OCI-LY7 (cell line): Measurements from ENCODE around the gene ANTKMT. TPM values are rescaled to one million over a fixed set of nuclear protein-coding genes. Genes with fewer than 3 reads are reported as not detected.

Experiments
- BruUV-seq: library from RNA; stranded (reverse); fragments of 400-500 nt; replicated peaks from 2 replicates; lab custom pipeline; 2021; lab: Mats Ljungman, UMichigan
- CTCF ChIA-PET: fragments of 300-600 bp; sonication (Branson Sonifier 250); formaldehyde crosslinking; loops from one replicate; lab custom pipeline; 2022; ENCODE audit warnings: antibody characterized with exemption; ENCODE audit not compliant: unreplicated experiment; lab: Charles Lee
- POLR2A ChIA-PET: fragments of 300-600 bp; sonication (Branson Sonifier 250); formaldehyde crosslinking; loops from one replicate; lab custom pipeline; 2022; ENCODE audit warnings: antibody characterized with exemption; lab: Charles Lee
- DNase-seq: peaks from one replicate; pipeline ENCODE4 v3.0.0-alpha.2; 2015; ENCODE audit warnings: low spot score
- H2AFZ ChIP-seq: fragments of 200-600 bp; sonication (generic), shearing (Covaris generic); 2 replicates; pipeline ENCODE4 v1.6.1; 2014; ENCODE audit warnings: mild to moderate bottlenecking, antibody characterized with exemption, low read length, moderate library complexity
- H3K27ac ChIP-seq: fragments of 200-600 bp; sonication (generic); 2 replicates; pipeline ENCODE4 v1.5.1; 2014; ENCODE audit warnings: mixed run types, low read depth, mild to moderate bottlenecking, moderate library complexity, low read length, inconsistent platforms; ENCODE audit not compliant: poor library complexity, severe bottlenecking
- H3K36me3 ChIP-seq: fragments of 200-600 bp; sonication (generic); 2 replicates; pipeline ENCODE4 v1.6.1; 2014; ENCODE audit warnings: mild to moderate bottlenecking, antibody characterized with exemption, low read length, moderate library complexity, mixed read lengths; ENCODE audit not compliant: insufficient read depth
- H3K4me1 ChIP-seq: fragments of 200-600 bp; sonication (generic); 2 replicates; pipeline ENCODE4 v1.5.1; 2014; ENCODE audit warnings: mild to moderate bottlenecking, low read length; ENCODE audit not compliant: insufficient read depth, poor library complexity, severe bottlenecking
- H3K4me2 ChIP-seq: fragments of 200-600 bp; sonication (generic); 2 replicates; pipeline ENCODE4 v1.6.1; 2014; ENCODE audit warnings: mild to moderate bottlenecking, low read length
- H3K4me3 ChIP-seq: fragments of 200-600 bp; sonication (generic); 2 replicates; pipeline ENCODE4 v1.5.1; 2014; ENCODE audit warnings: mild to moderate bottlenecking, low read depth, low read length; ENCODE audit not compliant: poor library complexity, severe bottlenecking
- H3K79me2 ChIP-seq: fragments of 200-600 bp; sonication (generic); 2 replicates; pipeline ENCODE4 v1.6.1; 2016; ENCODE audit warnings: low read depth, mild to moderate bottlenecking, low read length, moderate library complexity, mixed read lengths; ENCODE audit not compliant: insufficient read depth
- H3K9me2 ChIP-seq: fragments of 200-600 bp; sonication (generic); 2 replicates; pipeline ENCODE4 v1.6.1; 2016; ENCODE audit warnings: mild to moderate bottlenecking, low read length, mixed read lengths; ENCODE audit not compliant: insufficient read depth
- H3K9me3 ChIP-seq: fragments of 200-600 bp; sonication (generic); 2 replicates; pipeline ENCODE4 v1.6.1; 2014; ENCODE audit warnings: mild to moderate bottlenecking, mixed run types, low read length, mixed read lengths
- H4K20me1 ChIP-seq: fragments of 200-600 bp; sonication (generic); 2 replicates; pipeline ENCODE4 v1.6.1; 2014; ENCODE audit warnings: mild to moderate bottlenecking, antibody characterized with exemption, low read length, moderate library complexity, mixed read lengths; ENCODE audit not compliant: insufficient read depth
- EZH2phosphoT487 ChIP-seq: fragments of 200-600 bp; sonication (generic); IDR thresholded peaks from 2 replicates; pipeline ENCODE4 v1.6.1; 2018; ENCODE audit warnings: low read depth, borderline replicate concordance, mild to moderate bottlenecking, mixed run types, antibody characterized with exemption, low read length, moderate library complexity, mixed read lengths
- intact Hi-C: fragments of 100-400 bp; cut with micrococcal nuclease; formaldehyde crosslinking; loops from one replicate; pipeline ENCODE4 v1.10.0; 2022; ENCODE audit not compliant: unreplicated experiment
- total RNA-seq, 2 experiments: library from RNA; depleted of rRNA in 1 of 2; stranded (reverse); fragments of >200 nt in 1 of 2; shearing (Covaris generic) in 1 of 2; gene quantifications; 2 replicates each; pipeline ENCODE4 v1.2.3, GENCODE V29; 2014 to 2022
- TF ChIP-seq, protein P1 (sequence below): fragments of 200-600 bp; sonication (generic); conservative IDR thresholded peaks from 2 replicates; pipeline ENCODE4 v1.5.1; 2014; ENCODE audit warnings: mild to moderate bottlenecking, antibody characterized with exemption, low read length, moderate library complexity, mixed read lengths

ANTKMT gene
- total RNA-seq, 2 experiments from 2014 or later = 46.5 to 51.3 TPM

DNA sequence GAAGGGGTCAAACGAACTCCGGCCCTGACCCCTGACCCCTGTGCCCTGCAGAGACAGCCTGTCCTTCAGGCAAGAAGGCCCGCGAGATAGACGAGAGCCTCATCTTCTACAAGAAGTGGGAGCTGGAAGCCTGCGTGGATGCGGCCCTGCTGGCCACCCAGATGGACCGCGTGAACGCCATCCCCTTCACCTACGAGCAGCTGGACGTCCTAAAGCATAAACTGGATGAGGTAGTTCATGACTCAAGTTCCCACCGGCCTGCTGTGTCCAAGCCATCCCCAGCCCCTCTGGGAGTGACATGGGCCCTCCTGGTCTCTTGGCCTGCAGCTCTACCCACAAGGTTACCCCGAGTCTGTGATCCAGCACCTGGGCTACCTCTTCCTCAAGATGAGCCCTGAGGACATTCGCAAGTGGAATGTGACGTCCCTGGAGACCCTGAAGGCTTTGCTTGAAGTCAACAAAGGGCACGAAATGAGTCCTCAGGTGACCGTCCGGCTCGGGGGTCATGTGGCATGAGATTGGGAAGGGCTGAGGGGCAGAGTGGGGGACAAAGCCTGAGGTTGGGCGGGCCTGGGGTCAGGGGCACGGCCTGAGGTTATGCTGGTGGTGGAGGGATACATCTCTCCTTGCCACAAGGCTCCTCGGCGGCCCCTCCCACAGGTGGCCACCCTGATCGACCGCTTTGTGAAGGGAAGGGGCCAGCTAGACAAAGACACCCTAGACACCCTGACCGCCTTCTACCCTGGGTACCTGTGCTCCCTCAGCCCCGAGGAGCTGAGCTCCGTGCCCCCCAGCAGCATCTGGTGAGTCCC is 45.3 kb downstream of the ANTKMT start:
- ChIA-PET POLR2A (no interaction called here), CTCF (no interaction called here)
- Histone ChIP-seq H3K9me3 (no peaks in the 10 kb centered on the region), H3K4me2 (no peak overlapping the region), H3K36me3 (no peaks in the 10 kb centered on the region), H2AFZ (no peak overlapping the region), H3K9me2 (no peaks in the 10 kb centered on the region), H3K4me1 (no peaks in the 10 kb centered on the region), H4K20me1 (no peaks in the 10 kb centered on the region), H3K4me3 (no peak overlapping the region), H3K79me2 (no peaks in the 10 kb centered on the region), H3K27ac (no peak overlapping the region)
- no peak for TF ChIP-seq EZH2phosphoT487
- TF ChIP-seq, protein P1, sequence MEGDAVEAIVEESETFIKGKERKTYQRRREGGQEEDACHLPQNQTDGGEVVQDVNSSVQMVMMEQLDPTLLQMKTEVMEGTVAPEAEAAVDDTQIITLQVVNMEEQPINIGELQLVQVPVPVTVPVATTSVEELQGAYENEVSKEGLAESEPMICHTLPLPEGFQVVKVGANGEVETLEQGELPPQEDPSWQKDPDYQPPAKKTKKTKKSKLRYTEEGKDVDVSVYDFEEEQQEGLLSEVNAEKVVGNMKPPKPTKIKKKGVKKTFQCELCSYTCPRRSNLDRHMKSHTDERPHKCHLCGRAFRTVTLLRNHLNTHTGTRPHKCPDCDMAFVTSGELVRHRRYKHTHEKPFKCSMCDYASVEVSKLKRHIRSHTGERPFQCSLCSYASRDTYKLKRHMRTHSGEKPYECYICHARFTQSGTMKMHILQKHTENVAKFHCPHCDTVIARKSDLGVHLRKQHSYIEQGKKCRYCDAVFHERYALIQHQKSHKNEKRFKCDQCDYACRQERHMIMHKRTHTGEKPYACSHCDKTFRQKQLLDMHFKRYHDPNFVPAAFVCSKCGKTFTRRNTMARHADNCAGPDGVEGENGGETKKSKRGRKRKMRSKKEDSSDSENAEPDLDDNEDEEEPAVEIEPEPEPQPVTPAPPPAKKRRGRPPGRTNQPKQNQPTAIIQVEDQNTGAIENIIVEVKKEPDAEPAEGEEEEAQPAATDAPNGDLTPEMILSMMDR = no peak
- no peak for DNase-seq
- no TSS peak for BruUV-seq
- intact Hi-C loops = no loop called here

DNA sequence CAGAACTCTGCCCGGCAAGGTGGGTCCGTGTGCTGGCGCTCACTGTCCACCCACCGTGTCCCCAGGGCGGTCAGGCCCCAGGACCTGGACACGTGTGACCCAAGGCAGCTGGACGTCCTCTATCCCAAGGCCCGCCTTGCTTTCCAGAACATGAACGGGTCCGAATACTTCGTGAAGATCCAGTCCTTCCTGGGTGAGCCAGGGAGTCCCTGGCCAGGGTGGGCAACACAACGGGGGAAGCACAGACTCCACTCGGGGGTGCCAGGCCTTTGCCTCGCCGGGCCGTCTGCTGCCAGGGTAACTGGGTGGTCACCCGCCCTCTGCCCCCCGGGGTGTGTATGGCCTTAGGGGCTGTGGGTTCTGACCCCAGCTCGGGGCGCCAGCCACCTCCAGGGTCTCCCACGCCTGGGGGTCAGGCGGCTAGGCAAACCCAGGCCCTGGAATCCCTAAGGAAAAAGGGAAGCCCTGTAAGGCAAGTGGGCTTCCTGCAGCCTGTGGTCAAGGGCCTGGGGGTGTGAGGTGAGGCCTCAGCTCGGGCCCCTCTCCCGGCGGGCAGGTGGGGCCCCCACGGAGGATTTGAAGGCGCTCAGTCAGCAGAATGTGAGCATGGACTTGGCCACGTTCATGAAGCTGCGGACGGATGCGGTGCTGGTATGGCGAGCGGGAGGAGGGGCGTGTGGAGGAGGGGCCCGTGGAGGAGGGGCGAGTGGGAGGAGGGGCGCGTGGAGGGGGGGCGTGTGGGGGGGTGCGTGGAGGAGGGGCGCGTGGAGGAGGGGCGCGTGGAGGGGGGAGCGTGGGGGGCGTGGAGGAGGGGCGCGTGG is 46.1 kb downstream of the ANTKMT start:
- no peak overlapping the region for H3K4me2 ChIP-seq
- no peaks in the 10 kb centered on the region for H4K20me1 ChIP-seq
- no peaks in the 10 kb centered on the region for H3K9me3 ChIP-seq
- DNase-seq = no peak
- no peak overlapping the region for H3K27ac ChIP-seq
- H2AFZ ChIP-seq = no peak overlapping the region
- no peaks in the 10 kb centered on the region for H3K9me2 ChIP-seq
- H3K4me3 ChIP-seq = no peak overlapping the region
- no TSS peak for BruUV-seq
- H3K4me1 ChIP-seq = no peaks in the 10 kb centered on the region
- intact Hi-C loops = no loop called here
- ChIA-PET POLR2A (no interaction called here), CTCF (no interaction called here)
- H3K79me2 ChIP-seq = no peaks in the 10 kb centered on the region
- TF ChIP-seq, protein P1 = no peak
- no peak for TF ChIP-seq EZH2phosphoT487
- no peaks in the 10 kb centered on the region for H3K36me3 ChIP-seq
